GM23338 (cell line): ENCODE data around the gene TMX2. TPM values are rescaled to one million over a fixed set of nuclear protein-coding genes. Genes with fewer than 3 reads are reported as not detected.

Source experiments
- ATAC-seq: fragments of 200-7000 bp; cut with Tn5 transposase; 3 replicates; pipeline ENCODE4 v1.9.1; 2020
- DNase-seq: peaks from one replicate; pipeline ENCODE4 v3.0.0-alpha.2; 2015; ENCODE audit warnings: low spot score
- H2AFZ ChIP-seq: fragments of 200-600 bp; sonication (generic); 2 replicates; pipeline ENCODE4 v1.8.0; 2016; ENCODE audit warnings: antibody characterized with exemption, mild to moderate bottlenecking, moderate library complexity
- H3F3A ChIP-seq: fragments of 200-600 bp; sonication (generic); replicated peaks from 2 replicates; pipeline ENCODE4 v1.8.0; 2017; ENCODE audit warnings: antibody characterized with exemption, mixed run types, low read depth
- H3K27ac ChIP-seq: fragments of 200-600 bp; sonication (generic); 2 replicates; pipeline ENCODE4 v1.6.1; 2016; ENCODE audit warnings: low read depth
- H3K27me3 ChIP-seq: fragments of 200-600 bp; sonication (generic); 2 replicates; pipeline ENCODE4 v1.8.0; 2016; ENCODE audit warnings: mild to moderate bottlenecking, mixed run types, moderate library complexity; ENCODE audit not compliant: insufficient read depth
- H3K36me3 ChIP-seq: fragments of 200-600 bp; sonication (generic); 2 replicates; pipeline ENCODE4 v1.8.0; 2016; ENCODE audit warnings: mild to moderate bottlenecking; ENCODE audit not compliant: insufficient read depth
- H3K4me1 ChIP-seq: fragments of 200-600 bp; sonication (generic); 2 replicates; pipeline ENCODE4 v1.8.0; 2016; ENCODE audit warnings: mild to moderate bottlenecking, moderate library complexity; ENCODE audit not compliant: insufficient read depth
- H3K4me2 ChIP-seq: fragments of 200-600 bp; sonication (generic); 2 replicates; pipeline ENCODE4 v1.7.1; 2017; ENCODE audit warnings: mixed run types
- H3K4me3 ChIP-seq: fragments of 200-600 bp; sonication (generic); 2 replicates; pipeline ENCODE4 v1.6.1; 2016; ENCODE audit warnings: mixed run types
- H3K79me2 ChIP-seq: fragments of 200-600 bp; sonication (generic); replicated peaks from 2 replicates; pipeline ENCODE4 v1.8.0; 2017; ENCODE audit warnings: mild to moderate bottlenecking; ENCODE audit not compliant: insufficient read depth
- H3K9me2 ChIP-seq: fragments of 200-600 bp; sonication (generic); 2 replicates; pipeline ENCODE4 v1.8.0; 2017; ENCODE audit not compliant: insufficient read depth
- H4K20me1 ChIP-seq: fragments of 200-600 bp; sonication (generic); replicated peaks from 2 replicates; pipeline ENCODE4 v1.8.0; 2017; ENCODE audit warnings: mild to moderate bottlenecking; ENCODE audit not compliant: insufficient read depth
- H3K27ac Mint-ChIP-seq: 2 replicates; pipeline ENCODE4 v1.8.0; 2020; ENCODE audit warnings: inconsistent platforms, mild to moderate bottlenecking, moderate library complexity, mixed read lengths
- H3K27me3 Mint-ChIP-seq: 3 replicates; pipeline ENCODE4 v1.8.0; 2022; ENCODE audit warnings: low read depth, mild to moderate bottlenecking, moderate library complexity, mixed read lengths, inconsistent platforms; ENCODE audit not compliant: insufficient read depth, poor library complexity
- H3K36me3 Mint-ChIP-seq: 3 replicates; pipeline ENCODE4 v1.8.0; 2021; ENCODE audit warnings: low read depth, mild to moderate bottlenecking, inconsistent platforms, moderate library complexity, mixed read lengths
- H3K4me1 Mint-ChIP-seq: 3 replicates; pipeline ENCODE4 v1.8.0; 2020; ENCODE audit warnings: mild to moderate bottlenecking, inconsistent platforms, mixed read lengths
- H3K4me3 Mint-ChIP-seq: 3 replicates; pipeline ENCODE4 v1.8.0; 2021; ENCODE audit warnings: moderate library complexity, mild to moderate bottlenecking, inconsistent platforms, mixed read lengths
- H3K9me3 Mint-ChIP-seq: 3 replicates; pipeline ENCODE4 v1.8.0; 2020; ENCODE audit warnings: moderate library complexity, mild to moderate bottlenecking, inconsistent platforms, mixed read lengths
- CREB1 ChIP-seq: fragments of 250-450 bp; sonication (Bioruptor Pico); IDR thresholded peaks from 2 replicates; pipeline ENCODE4 v1.5.0; 2020; ENCODE audit warnings: low read depth, mild to moderate bottlenecking, moderate library complexity
- EZH2 ChIP-seq: fragments of 200-600 bp; sonication (generic); IDR thresholded peaks from one replicate; pipeline ENCODE4 v1.8.0; 2017; ENCODE audit warnings: antibody characterized with exemption, mild to moderate bottlenecking, low read depth; ENCODE audit not compliant: unreplicated experiment
- EZH2phosphoT487 ChIP-seq: fragments of 200-600 bp; sonication (generic); IDR thresholded peaks from one replicate; pipeline ENCODE4 v1.8.1; 2018; ENCODE audit warnings: antibody characterized with exemption; ENCODE audit not compliant: unreplicated experiment
- JUNB ChIP-seq: IDR thresholded peaks from one replicate; pipeline ENCODE4 v1.6.1; 2016; ENCODE audit warnings: antibody characterized with exemption; ENCODE audit not compliant: unreplicated experiment
- NANOG ChIP-seq: IDR thresholded peaks from 2 replicates; pipeline ENCODE4 v1.6.1; 2016; ENCODE audit warnings: antibody characterized with exemption, borderline replicate concordance
- POLR2AphosphoS5 ChIP-seq: IDR thresholded peaks from 2 replicates; pipeline ENCODE4 v1.6.1; 2016; ENCODE audit warnings: antibody characterized with exemption, low read depth
- STAT1 ChIP-seq: IDR thresholded peaks from one replicate; pipeline ENCODE4 v1.6.1; 2016; ENCODE audit warnings: antibody characterized with exemption; ENCODE audit not compliant: unreplicated experiment
- polyA plus RNA-seq: library from polyadenylated mRNA; unstranded; fragments of >200 nt; fragmentation: Nextera tagmentation; extraction: Ambion mirVana; gene quantifications from 2 replicates; pipeline ENCODE4 v1.2.1, GENCODE V29; 2016
- total RNA-seq: library from RNA; depleted of rRNA; stranded (reverse); fragments of >200 nt; shearing (Covaris generic); gene quantifications from 2 replicates; pipeline ENCODE4 v1.2.3, GENCODE V29; 2014
- TF ChIP-seq, protein P1 (sequence below): IDR thresholded peaks from 2 replicates; pipeline ENCODE4 v1.6.1; 2016; ENCODE audit warnings: antibody characterized with exemption
- TF ChIP-seq, protein P2 (sequence below): IDR thresholded peaks from one replicate; pipeline ENCODE4 v1.6.1; 2018; ENCODE audit warnings: antibody characterized with exemption; ENCODE audit not compliant: unreplicated experiment
- TF ChIP-seq, protein P3 (sequence below): fragments of 250-450 bp; sonication (Bioruptor Pico); IDR thresholded peaks from 2 replicates; pipeline ENCODE4 v1.5.0; 2020; ENCODE audit warnings: mild to moderate bottlenecking, moderate library complexity
- TF ChIP-seq, protein P4 (sequence below), 2 experiments: fragments of 200-600 bp in 1 of 2; sonication (generic) in 1 of 2; conservative IDR thresholded peaks; 2 replicates each; pipeline versions ENCODE4 v1.5.1 to v1.6.1; 2016 to 2017; ENCODE audit warnings: antibody characterized with exemption in 2 of 2, low read depth in 2 of 2, mild to moderate bottlenecking in 2 of 2, moderate library complexity in 1 of 2

Gene TMX2
- total and polyA plus RNA-seq, 2 experiments from 2014 or later, result 59.2 to 69.3 TPM

DNA sequence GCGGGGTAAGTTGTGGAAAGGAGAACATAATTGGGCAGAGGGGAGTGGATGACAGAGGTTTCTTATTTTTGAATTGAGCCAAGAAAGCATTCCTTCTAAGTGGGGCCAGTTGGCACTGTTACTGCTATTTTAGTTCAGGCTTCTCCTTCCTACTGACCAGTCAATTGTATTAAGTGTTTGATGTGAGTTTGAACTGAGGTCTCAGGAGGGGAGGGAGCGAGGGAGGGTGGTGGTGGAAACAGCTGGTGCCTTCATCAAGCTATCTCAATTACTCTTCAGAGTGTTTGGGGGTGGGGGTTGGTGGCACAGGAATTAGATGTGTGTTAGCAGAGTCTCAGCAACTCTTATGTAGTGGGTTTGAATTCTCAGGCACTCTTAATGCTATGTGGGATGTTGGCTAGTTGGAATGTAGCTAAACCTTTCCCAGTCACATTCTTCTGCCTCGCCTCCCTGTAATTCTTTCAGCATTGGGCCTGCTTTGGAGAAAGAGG, 63.7 kb downstream of the TMX2 start:
- H3K27me3 ChIP-seq, result no peaks in the 10 kb centered on the region
- H3K4me1 ChIP-seq, result peaks cover 51% of the 10 kb centered on the region
- TF ChIP-seq, protein P1, sequence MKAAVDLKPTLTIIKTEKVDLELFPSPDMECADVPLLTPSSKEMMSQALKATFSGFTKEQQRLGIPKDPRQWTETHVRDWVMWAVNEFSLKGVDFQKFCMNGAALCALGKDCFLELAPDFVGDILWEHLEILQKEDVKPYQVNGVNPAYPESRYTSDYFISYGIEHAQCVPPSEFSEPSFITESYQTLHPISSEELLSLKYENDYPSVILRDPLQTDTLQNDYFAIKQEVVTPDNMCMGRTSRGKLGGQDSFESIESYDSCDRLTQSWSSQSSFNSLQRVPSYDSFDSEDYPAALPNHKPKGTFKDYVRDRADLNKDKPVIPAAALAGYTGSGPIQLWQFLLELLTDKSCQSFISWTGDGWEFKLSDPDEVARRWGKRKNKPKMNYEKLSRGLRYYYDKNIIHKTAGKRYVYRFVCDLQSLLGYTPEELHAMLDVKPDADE, result no peak
- TF ChIP-seq CREB1 (no peak), JUNB (no peak), NANOG (no peak), EZH2phosphoT487 (no peak), POLR2AphosphoS5 (no peak), STAT1 (no peak), EZH2 (no peak)
- TF ChIP-seq, protein P2, sequence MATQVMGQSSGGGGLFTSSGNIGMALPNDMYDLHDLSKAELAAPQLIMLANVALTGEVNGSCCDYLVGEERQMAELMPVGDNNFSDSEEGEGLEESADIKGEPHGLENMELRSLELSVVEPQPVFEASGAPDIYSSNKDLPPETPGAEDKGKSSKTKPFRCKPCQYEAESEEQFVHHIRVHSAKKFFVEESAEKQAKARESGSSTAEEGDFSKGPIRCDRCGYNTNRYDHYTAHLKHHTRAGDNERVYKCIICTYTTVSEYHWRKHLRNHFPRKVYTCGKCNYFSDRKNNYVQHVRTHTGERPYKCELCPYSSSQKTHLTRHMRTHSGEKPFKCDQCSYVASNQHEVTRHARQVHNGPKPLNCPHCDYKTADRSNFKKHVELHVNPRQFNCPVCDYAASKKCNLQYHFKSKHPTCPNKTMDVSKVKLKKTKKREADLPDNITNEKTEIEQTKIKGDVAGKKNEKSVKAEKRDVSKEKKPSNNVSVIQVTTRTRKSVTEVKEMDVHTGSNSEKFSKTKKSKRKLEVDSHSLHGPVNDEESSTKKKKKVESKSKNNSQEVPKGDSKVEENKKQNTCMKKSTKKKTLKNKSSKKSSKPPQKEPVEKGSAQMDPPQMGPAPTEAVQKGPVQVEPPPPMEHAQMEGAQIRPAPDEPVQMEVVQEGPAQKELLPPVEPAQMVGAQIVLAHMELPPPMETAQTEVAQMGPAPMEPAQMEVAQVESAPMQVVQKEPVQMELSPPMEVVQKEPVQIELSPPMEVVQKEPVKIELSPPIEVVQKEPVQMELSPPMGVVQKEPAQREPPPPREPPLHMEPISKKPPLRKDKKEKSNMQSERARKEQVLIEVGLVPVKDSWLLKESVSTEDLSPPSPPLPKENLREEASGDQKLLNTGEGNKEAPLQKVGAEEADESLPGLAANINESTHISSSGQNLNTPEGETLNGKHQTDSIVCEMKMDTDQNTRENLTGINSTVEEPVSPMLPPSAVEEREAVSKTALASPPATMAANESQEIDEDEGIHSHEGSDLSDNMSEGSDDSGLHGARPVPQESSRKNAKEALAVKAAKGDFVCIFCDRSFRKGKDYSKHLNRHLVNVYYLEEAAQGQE, result no peak
- TF ChIP-seq, protein P3, sequence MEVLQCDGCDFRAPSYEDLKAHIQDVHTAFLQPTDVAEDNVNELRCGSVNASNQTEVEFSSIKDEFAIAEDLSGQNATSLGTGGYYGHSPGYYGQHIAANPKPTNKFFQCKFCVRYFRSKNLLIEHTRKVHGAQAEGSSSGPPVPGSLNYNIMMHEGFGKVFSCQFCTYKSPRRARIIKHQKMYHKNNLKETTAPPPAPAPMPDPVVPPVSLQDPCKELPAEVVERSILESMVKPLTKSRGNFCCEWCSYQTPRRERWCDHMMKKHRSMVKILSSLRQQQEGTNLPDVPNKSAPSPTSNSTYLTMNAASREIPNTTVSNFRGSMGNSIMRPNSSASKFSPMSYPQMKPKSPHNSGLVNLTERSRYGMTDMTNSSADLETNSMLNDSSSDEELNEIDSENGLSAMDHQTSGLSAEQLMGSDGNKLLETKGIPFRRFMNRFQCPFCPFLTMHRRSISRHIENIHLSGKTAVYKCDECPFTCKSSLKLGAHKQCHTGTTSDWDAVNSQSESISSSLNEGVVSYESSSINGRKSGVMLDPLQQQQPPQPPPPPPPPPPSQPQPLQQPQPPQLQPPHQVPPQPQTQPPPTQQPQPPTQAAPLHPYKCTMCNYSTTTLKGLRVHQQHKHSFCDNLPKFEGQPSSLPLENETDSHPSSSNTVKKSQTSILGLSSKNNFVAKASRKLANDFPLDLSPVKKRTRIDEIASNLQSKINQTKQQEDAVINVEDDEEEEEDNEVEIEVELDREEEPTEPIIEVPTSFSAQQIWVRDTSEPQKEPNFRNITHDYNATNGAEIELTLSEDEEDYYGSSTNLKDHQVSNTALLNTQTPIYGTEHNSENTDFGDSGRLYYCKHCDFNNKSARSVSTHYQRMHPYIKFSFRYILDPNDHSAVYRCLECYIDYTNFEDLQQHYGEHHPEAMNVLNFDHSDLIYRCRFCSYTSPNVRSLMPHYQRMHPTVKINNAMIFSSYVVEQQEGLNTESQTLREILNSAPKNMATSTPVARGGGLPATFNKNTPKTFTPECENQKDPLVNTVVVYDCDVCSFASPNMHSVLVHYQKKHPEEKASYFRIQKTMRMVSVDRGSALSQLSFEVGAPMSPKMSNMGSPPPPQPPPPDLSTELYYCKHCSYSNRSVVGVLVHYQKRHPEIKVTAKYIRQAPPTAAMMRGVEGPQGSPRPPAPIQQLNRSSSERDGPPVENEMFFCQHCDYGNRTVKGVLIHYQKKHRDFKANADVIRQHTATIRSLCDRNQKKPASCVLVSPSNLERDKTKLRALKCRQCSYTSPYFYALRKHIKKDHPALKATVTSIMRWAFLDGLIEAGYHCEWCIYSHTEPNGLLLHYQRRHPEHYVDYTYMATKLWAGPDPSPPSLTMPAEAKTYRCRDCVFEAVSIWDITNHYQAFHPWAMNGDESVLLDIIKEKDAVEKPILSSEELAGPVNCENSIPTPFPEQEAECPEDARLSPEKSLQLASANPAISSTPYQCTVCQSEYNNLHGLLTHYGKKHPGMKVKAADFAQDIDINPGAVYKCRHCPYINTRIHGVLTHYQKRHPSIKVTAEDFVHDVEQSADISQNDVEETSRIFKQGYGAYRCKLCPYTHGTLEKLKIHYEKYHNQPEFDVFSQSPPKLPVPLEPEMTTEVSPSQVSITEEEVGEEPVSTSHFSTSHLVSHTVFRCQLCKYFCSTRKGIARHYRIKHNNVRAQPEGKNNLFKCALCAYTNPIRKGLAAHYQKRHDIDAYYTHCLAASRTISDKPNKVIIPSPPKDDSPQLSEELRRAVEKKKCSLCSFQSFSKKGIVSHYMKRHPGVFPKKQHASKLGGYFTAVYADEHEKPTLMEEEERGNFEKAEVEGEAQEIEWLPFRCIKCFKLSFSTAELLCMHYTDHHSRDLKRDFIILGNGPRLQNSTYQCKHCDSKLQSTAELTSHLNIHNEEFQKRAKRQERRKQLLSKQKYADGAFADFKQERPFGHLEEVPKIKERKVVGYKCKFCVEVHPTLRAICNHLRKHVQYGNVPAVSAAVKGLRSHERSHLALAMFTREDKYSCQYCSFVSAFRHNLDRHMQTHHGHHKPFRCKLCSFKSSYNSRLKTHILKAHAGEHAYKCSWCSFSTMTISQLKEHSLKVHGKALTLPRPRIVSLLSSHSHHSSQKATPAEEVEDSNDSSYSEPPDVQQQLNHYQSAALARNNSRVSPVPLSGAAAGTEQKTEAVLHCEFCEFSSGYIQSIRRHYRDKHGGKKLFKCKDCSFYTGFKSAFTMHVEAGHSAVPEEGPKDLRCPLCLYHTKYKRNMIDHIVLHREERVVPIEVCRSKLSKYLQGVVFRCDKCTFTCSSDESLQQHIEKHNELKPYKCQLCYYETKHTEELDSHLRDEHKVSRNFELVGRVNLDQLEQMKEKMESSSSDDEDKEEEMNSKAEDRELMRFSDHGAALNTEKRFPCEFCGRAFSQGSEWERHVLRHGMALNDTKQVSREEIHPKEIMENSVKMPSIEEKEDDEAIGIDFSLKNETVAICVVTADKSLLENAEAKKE (CRISPR knock-in tag), result no peak
- TF ChIP-seq, protein P4, sequence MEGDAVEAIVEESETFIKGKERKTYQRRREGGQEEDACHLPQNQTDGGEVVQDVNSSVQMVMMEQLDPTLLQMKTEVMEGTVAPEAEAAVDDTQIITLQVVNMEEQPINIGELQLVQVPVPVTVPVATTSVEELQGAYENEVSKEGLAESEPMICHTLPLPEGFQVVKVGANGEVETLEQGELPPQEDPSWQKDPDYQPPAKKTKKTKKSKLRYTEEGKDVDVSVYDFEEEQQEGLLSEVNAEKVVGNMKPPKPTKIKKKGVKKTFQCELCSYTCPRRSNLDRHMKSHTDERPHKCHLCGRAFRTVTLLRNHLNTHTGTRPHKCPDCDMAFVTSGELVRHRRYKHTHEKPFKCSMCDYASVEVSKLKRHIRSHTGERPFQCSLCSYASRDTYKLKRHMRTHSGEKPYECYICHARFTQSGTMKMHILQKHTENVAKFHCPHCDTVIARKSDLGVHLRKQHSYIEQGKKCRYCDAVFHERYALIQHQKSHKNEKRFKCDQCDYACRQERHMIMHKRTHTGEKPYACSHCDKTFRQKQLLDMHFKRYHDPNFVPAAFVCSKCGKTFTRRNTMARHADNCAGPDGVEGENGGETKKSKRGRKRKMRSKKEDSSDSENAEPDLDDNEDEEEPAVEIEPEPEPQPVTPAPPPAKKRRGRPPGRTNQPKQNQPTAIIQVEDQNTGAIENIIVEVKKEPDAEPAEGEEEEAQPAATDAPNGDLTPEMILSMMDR (conservative IDR thresholded peaks at IDR 0.05; ENCODE audit: low read depth in 2 of 2), result no peak
- H3F3A ChIP-seq, result no peaks in the 10 kb centered on the region; the same call in 1 of the 2 replicates
- no peaks in the 10 kb centered on the region for H3K36me3 Mint-ChIP-seq
- peak overlapping the region; percentile 12; the same call in 2 of the 3 replicates for H3K4me3 Mint-ChIP-seq
- peak; percentile 83 for DNase-seq
- H2AFZ ChIP-seq, result no peak overlapping the region
- ATAC-seq, result peak; percentile 8
- peaks cover 77% of the 10 kb centered on the region for H3K4me1 Mint-ChIP-seq
- H3K36me3 ChIP-seq, result no peaks in the 10 kb centered on the region
- H3K27me3 Mint-ChIP-seq, result peaks cover 12% of the 10 kb centered on the region
- H3K79me2 ChIP-seq, result peaks cover 94% of the 10 kb centered on the region
- H3K4me2 ChIP-seq, result peak overlapping the region; percentile 64
- no peaks in the 10 kb centered on the region for H3K9me3 Mint-ChIP-seq
- peak overlapping the region; percentile 98 for H3K27ac ChIP-seq
- H3K27ac Mint-ChIP-seq, result peak overlapping the region; percentile 99
- peak overlapping the region; percentile 23; the same call in 1 of the 2 replicates for H3K4me3 ChIP-seq
- no peaks in the 10 kb centered on the region for H3K9me2 ChIP-seq
- peaks cover 14% of the 10 kb centered on the region for H4K20me1 ChIP-seq
